ENCODE data around the gene GTF2A1L. TPM values are rescaled to one million over a fixed set of nuclear protein-coding genes. Genes with fewer than 3 reads are reported as not detected.

The GTF2A1L gene
- total RNA-seq, 3 donors from 2014 or later: 0.29 to 2.9 TPM; not detected in 1

- no peak for TF ChIP-seq CTCF (IDR thresholded peaks at IDR 0.05)
- TF ChIP-seq POLR2AphosphoS5 (IDR thresholded peaks at IDR 0.05): no peak
- TF ChIP-seq POLR2A (IDR thresholded peaks at IDR 0.05): no peak
- DNase-seq (ENCODE audit: low spot score in 2 of 2): no peak
- Histone ChIP-seq H3K36me3 (no peaks in the 10 kb centered on the region), H3K4me1 (no peaks in the 10 kb centered on the region), H3K4me3 (no peak overlapping the region), H3K9me3 (no peaks in the 10 kb centered on the region), H3K27me3 (no peaks in the 10 kb centered on the region), H3K27ac (no peak overlapping the region)
- intact Hi-C loops (cut with DNase I; ENCODE audit: low total_unique reads): loop anchor here (5.0 kb wide), 1 partner anchor 975 kb away; no protein-coding TSS in a partner anchor
Observed at GRCh38 chr2:48722391-48722790, 104.7 kb downstream of the GTF2A1L start.

- no peak overlapping the region for H3K4me3 ChIP-seq
- DNase-seq (ENCODE audit: low spot score in 2 of 2): no peak
- intact Hi-C loops (cut with DNase I; ENCODE audit: low total_unique reads): loop anchor here (5.0 kb wide), 1 partner anchor 974 kb away; no protein-coding TSS in a partner anchor
- H3K27me3 ChIP-seq: no peaks in the 10 kb centered on the region
- H3K27ac ChIP-seq: no peak overlapping the region
- H3K4me1 ChIP-seq: no peaks in the 10 kb centered on the region
- TF ChIP-seq POLR2AphosphoS5 (IDR thresholded peaks at IDR 0.05) (no peak), CTCF (IDR thresholded peaks at IDR 0.05) (no peak), POLR2A (IDR thresholded peaks at IDR 0.05) (no peak)
- H3K36me3 ChIP-seq: no peaks in the 10 kb centered on the region
- no peaks in the 10 kb centered on the region for H3K9me3 ChIP-seq
Observed at GRCh38 chr2:48723129-48723528, 105.5 kb downstream of the GTF2A1L start.

GRCh38 chr2:48724278-48724677 lies 106.6 kb downstream of the GTF2A1L start:
- Histone ChIP-seq H3K4me1 (no peaks in the 10 kb centered on the region), H3K27me3 (no peaks in the 10 kb centered on the region), H3K27ac (no peak overlapping the region), H3K4me3 (no peak overlapping the region), H3K9me3 (no peaks in the 10 kb centered on the region), H3K36me3 (no peaks in the 10 kb centered on the region)
- TF ChIP-seq CTCF (IDR thresholded peaks at IDR 0.05) (no peak), POLR2A (IDR thresholded peaks at IDR 0.05) (no peak), POLR2AphosphoS5 (IDR thresholded peaks at IDR 0.05) (no peak)
- DNase-seq (ENCODE audit: low spot score in 2 of 2): no peak
- intact Hi-C loops (cut with DNase I; ENCODE audit: low total_unique reads): loop anchor here (5.0 kb wide), 1 partner anchor 973 kb away; no protein-coding TSS in a partner anchor

GRCh38 chr2:48725696-48726494 lies 108.2 kb downstream of the GTF2A1L start:
- Histone ChIP-seq H3K4me3 (no peak overlapping the region), H3K36me3 (no peaks in the 10 kb centered on the region), H3K27ac (no peak overlapping the region), H3K4me1 (no peaks in the 10 kb centered on the region), H3K9me3 (no peaks in the 10 kb centered on the region), H3K27me3 (no peaks in the 10 kb centered on the region)
- TF ChIP-seq CTCF (IDR thresholded peaks at IDR 0.05) (no peak), POLR2A (IDR thresholded peaks at IDR 0.05) (no peak), POLR2AphosphoS5 (IDR thresholded peaks at IDR 0.05) (no peak)
- intact Hi-C loops (cut with DNase I; ENCODE audit: low total_unique reads): no loop called here
- DNase-seq (ENCODE audit: low spot score in 2 of 2): no peak

GRCh38 chr2:48727560-48727959 lies 109.9 kb downstream of the GTF2A1L start:
- intact Hi-C loops (cut with DNase I; ENCODE audit: low total_unique reads): no loop called here
- no peaks in the 10 kb centered on the region for H3K4me1 ChIP-seq
- H3K36me3 ChIP-seq: no peaks in the 10 kb centered on the region
- no peaks in the 10 kb centered on the region for H3K27me3 ChIP-seq
- no peaks in the 10 kb centered on the region for H3K9me3 ChIP-seq
- no peak overlapping the region for H3K27ac ChIP-seq
- no peak for TF ChIP-seq POLR2AphosphoS5 (IDR thresholded peaks at IDR 0.05)
- TF ChIP-seq POLR2A (IDR thresholded peaks at IDR 0.05): no peak
- no peak for TF ChIP-seq CTCF (IDR thresholded peaks at IDR 0.05)
- no peak for DNase-seq (ENCODE audit: low spot score in 2 of 2)
- H3K4me3 ChIP-seq: no peak overlapping the region

Data from breast epithelium (tissue), 4 donors.